GM23248 (cell line): Measurements from ENCODE around the gene C22orf42.

Source experiments
- EZH2 ChIP-seq: fragments of 200-600 bp; sonication (generic); IDR thresholded peaks from 2 replicates; pipeline ENCODE4 v1.6.1; 2018; ENCODE audit warnings: antibody characterized with exemption, mild to moderate bottlenecking; ENCODE audit not compliant: insufficient read depth, poor library complexity, severe bottlenecking
- EZH2phosphoT487 ChIP-seq: fragments of 200-600 bp; sonication (generic); IDR thresholded peaks from 2 replicates; pipeline ENCODE4 v1.6.1; 2018; ENCODE audit warnings: antibody characterized with exemption, moderate library complexity, mild to moderate bottlenecking, low read depth; ENCODE audit not compliant: insufficient read depth

- TF ChIP-seq EZH2 (no peak), EZH2phosphoT487 (no peak)
Measured at GRCh38 chr22:32181043-32181442, 21.9 kb upstream of the C22orf42 start.
